Renal cortex interstitium (tissue), 11 donors: Measurements from ENCODE around the gene PLLP. TPM values are rescaled to one million over a fixed set of nuclear protein-coding genes. Genes with fewer than 3 reads are reported as not detected.

ENCODE experiments used
- DNase-seq, 11 donors: peaks; one replicate each; pipeline ENCODE4 v3.0.0-alpha.2; 2013; ENCODE audit warnings: low read depth in 9 of 11, low spot score in 4 of 11; ENCODE audit errors: extremely low read depth in 1 of 11
- polyA plus RNA-seq, 3 donors: library from polyadenylated mRNA; unstranded; fragments of 120-200 nt; gene quantifications; one replicate each; pipeline ENCODE4 v1.2.1, GENCODE V29; 2013; ENCODE audit not compliant: insufficient read length in 3 of 3

Gene PLLP
- polyA plus RNA-seq, 3 donors = 14.7 to 29.7 (median 15.8) TPM

GRCh38 chr16:57264381-57264780, 20.1 kb downstream of the PLLP start:
- DNase-seq = no peak

- DNase-seq = no peak
Observed at GRCh38 chr16:57263541-57264351, 20.7 kb downstream of the PLLP start.

- DNase-seq = no peak
Observed at GRCh38 chr16:57262841-57263540, 21.5 kb downstream of the PLLP start.

GRCh38 chr16:57261806-57262205, 22.7 kb downstream of the PLLP start:
- DNase-seq = no peak

- no peak for DNase-seq
Observed at GRCh38 chr16:57260294-57260929, 24.1 kb downstream of the PLLP start.

GRCh38 chr16:57258910-57259475, 25.5 kb downstream of the PLLP start:
- DNase-seq = no peak

GRCh38 chr16:57258226-57258909, 26.1 kb downstream of the PLLP start:
- no peak for DNase-seq

GRCh38 chr16:57257455-57258070, 26.9 kb downstream of the PLLP start:
- DNase-seq = no peak

GRCh38 chr16:57256601-57257395, 27.7 kb downstream of the PLLP start:
- DNase-seq = no peak

GRCh38 chr16:57255686-57256415, 28.6 kb downstream of the PLLP start:
- no peak for DNase-seq

- no peak for DNase-seq
Observed at GRCh38 chr16:57253466-57253865, 31.0 kb downstream of the PLLP start.

- no peak for DNase-seq
Observed at GRCh38 chr16:57252148-57252721, 32.2 kb downstream of the PLLP start.

GRCh38 chr16:57251352-57251751, 33.1 kb downstream of the PLLP start:
- no peak for DNase-seq

GRCh38 chr16:57245472-57246113, 38.9 kb downstream of the PLLP start:
- no peak for DNase-seq

- DNase-seq = peak; percentile 86 to 97 (median 94)
Observed at GRCh38 chr16:57244767-57245471, 39.6 kb downstream of the PLLP start, which contains the start of gene ARL2BP. ARL2BP (plus strand) TSS chr16:57245259; CDS start chr16:57245368, 109 bp downstream.

- no peak for DNase-seq
Observed at GRCh38 chr16:57244463-57244766, 40.1 kb downstream of the PLLP start.
